ENCODE data around the gene KLHL10.
A peak's percentile ranks its signal among the peaks of the same experiment; 100 is the strongest.

DNA sequence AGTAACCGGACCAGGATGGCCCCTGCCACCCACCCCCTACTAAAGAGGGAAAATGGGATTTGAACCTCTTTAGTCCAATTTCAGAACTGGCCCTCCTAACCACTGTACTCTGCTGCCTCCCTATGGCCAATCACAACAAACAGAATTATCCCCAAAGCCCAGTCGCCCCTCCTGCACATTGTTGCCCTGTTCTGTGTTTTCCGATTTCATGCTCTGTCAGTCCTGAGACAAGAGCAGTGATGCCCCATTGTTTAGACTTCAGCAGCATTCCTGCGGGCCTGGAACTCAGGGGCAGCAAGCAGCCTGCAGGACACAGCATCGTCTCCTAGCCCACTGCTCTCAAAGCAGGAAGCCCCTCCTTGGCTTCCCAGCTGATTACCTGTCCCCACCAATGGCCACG is 48.1 kb downstream of the KLHL10 start:
- TF ChIP-seq, protein P1, sequence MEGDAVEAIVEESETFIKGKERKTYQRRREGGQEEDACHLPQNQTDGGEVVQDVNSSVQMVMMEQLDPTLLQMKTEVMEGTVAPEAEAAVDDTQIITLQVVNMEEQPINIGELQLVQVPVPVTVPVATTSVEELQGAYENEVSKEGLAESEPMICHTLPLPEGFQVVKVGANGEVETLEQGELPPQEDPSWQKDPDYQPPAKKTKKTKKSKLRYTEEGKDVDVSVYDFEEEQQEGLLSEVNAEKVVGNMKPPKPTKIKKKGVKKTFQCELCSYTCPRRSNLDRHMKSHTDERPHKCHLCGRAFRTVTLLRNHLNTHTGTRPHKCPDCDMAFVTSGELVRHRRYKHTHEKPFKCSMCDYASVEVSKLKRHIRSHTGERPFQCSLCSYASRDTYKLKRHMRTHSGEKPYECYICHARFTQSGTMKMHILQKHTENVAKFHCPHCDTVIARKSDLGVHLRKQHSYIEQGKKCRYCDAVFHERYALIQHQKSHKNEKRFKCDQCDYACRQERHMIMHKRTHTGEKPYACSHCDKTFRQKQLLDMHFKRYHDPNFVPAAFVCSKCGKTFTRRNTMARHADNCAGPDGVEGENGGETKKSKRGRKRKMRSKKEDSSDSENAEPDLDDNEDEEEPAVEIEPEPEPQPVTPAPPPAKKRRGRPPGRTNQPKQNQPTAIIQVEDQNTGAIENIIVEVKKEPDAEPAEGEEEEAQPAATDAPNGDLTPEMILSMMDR (IDR thresholded peaks at IDR 0.05; ENCODE audit: low read length), result peak; percentile 31
- TF ChIP-seq EZH2 (optimal IDR thresholded peaks at IDR 0.05; ENCODE audit: low read depth, low read length) (no peak), EZH2phosphoT487 (IDR thresholded peaks at IDR 0.05; ENCODE audit: low read length) (no peak)
